Osteoblast (primary cell): ENCODE data around the gene CAMTA1. TPM values are rescaled to one million over a fixed set of nuclear protein-coding genes. Genes with fewer than 3 reads are reported as not detected.

Experiments
- DNase-seq: peaks from one replicate; pipeline ENCODE4 v3.0.0; 2011; ENCODE audit warnings: low spot score, mixed read lengths; ENCODE audit not compliant: insufficient read length; ENCODE audit errors: missing footprints
- H2AFZ ChIP-seq: 2 replicates; pipeline ENCODE4 v1.6.0; 2011; ENCODE audit warnings: mild to moderate bottlenecking, low read length
- H3K27ac ChIP-seq: 2 replicates; pipeline ENCODE4 v1.5.1; 2011; ENCODE audit warnings: mild to moderate bottlenecking, low read depth, low read length, moderate library complexity
- H3K27me3 ChIP-seq: 2 replicates; pipeline ENCODE4 v1.6.0; 2012; ENCODE audit warnings: mild to moderate bottlenecking, control low read depth, inconsistent platforms, low read length, moderate library complexity; ENCODE audit not compliant: insufficient read depth
- H3K36me3 ChIP-seq: 2 replicates; pipeline ENCODE4 v1.5.1; 2011; ENCODE audit warnings: mild to moderate bottlenecking, low read length, control low read depth, moderate library complexity; ENCODE audit not compliant: insufficient read depth
- H3K4me1 ChIP-seq: 2 replicates; pipeline ENCODE4 v1.5.1; 2011; ENCODE audit warnings: mild to moderate bottlenecking, low read length, control low read depth, moderate library complexity; ENCODE audit not compliant: insufficient read depth
- H3K4me2 ChIP-seq: 2 replicates; pipeline ENCODE4 v1.6.0; 2011; ENCODE audit warnings: mild to moderate bottlenecking, low read length; ENCODE audit not compliant: insufficient read depth
- H3K4me3 ChIP-seq: fragments of 200-600 bp; sonication (generic); 3 replicates; pipeline ENCODE4 v1.5.1; 2012; ENCODE audit warnings: mild to moderate bottlenecking, low read length, inconsistent platforms; ENCODE audit not compliant: insufficient read depth
- H3K79me2 ChIP-seq: 2 replicates; pipeline ENCODE4 v1.6.0; 2012; ENCODE audit warnings: mild to moderate bottlenecking, low read length, control low read depth, inconsistent platforms; ENCODE audit not compliant: insufficient read depth
- H3K9me3 ChIP-seq: 2 replicates; pipeline ENCODE4 v1.5.1; 2011; ENCODE audit warnings: low read depth, low read length, control low read depth
- H4K20me1 ChIP-seq: 2 replicates; pipeline ENCODE4 v1.6.0; 2012; ENCODE audit warnings: mild to moderate bottlenecking, low read length, control low read depth; ENCODE audit not compliant: insufficient read depth
- total RNA-seq: library from RNA; depleted of rRNA; stranded (reverse); fragments of >200 nt; gene quantifications from 2 replicates; pipeline ENCODE4 v1.2.3, GENCODE V29; 2012
- TF ChIP-seq, protein P1 (sequence below): IDR thresholded peaks from 2 replicates; pipeline ENCODE4 v1.5.1; 2011; ENCODE audit warnings: mild to moderate bottlenecking, low read depth, low read length, moderate library complexity; ENCODE audit errors: extremely low read depth

Gene CAMTA1
- total RNA-seq, 1 donor = 47.4 TPM

DNA sequence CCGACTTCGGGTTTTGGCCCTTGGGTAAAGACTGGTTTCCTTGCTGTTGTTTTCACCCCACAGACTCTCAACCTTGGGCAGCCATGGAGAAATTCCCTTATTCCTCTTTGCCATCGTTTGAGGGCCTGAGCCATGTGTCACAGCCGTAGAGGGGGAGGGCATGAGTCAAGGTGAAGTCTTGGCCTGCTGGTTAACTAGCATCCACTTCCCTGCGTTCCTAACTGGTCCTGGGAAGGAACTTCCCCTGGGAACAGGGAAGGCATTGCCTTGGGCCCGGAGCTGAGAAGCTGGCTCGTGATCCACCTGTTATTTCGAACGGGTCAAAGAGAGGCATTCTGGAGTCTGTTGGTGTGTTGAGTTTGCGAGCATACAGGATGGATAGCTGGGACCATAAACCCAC is 464.9 kb downstream of the CAMTA1 start:
- H3K27me3 ChIP-seq = no peaks in the 10 kb centered on the region
- H3K4me3 ChIP-seq = no peak overlapping the region
- no peaks in the 10 kb centered on the region for H3K36me3 ChIP-seq
- no peak overlapping the region for H2AFZ ChIP-seq
- H3K4me1 ChIP-seq = peaks cover 11% of the 10 kb centered on the region
- H3K79me2 ChIP-seq = no peaks in the 10 kb centered on the region
- H3K4me2 ChIP-seq = no peak overlapping the region
- no peak overlapping the region for H3K27ac ChIP-seq
- TF ChIP-seq, protein P1, sequence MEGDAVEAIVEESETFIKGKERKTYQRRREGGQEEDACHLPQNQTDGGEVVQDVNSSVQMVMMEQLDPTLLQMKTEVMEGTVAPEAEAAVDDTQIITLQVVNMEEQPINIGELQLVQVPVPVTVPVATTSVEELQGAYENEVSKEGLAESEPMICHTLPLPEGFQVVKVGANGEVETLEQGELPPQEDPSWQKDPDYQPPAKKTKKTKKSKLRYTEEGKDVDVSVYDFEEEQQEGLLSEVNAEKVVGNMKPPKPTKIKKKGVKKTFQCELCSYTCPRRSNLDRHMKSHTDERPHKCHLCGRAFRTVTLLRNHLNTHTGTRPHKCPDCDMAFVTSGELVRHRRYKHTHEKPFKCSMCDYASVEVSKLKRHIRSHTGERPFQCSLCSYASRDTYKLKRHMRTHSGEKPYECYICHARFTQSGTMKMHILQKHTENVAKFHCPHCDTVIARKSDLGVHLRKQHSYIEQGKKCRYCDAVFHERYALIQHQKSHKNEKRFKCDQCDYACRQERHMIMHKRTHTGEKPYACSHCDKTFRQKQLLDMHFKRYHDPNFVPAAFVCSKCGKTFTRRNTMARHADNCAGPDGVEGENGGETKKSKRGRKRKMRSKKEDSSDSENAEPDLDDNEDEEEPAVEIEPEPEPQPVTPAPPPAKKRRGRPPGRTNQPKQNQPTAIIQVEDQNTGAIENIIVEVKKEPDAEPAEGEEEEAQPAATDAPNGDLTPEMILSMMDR = no peak
- no peak for DNase-seq
- H3K9me3 ChIP-seq = no peaks in the 10 kb centered on the region
- H4K20me1 ChIP-seq = no peaks in the 10 kb centered on the region

DNA sequence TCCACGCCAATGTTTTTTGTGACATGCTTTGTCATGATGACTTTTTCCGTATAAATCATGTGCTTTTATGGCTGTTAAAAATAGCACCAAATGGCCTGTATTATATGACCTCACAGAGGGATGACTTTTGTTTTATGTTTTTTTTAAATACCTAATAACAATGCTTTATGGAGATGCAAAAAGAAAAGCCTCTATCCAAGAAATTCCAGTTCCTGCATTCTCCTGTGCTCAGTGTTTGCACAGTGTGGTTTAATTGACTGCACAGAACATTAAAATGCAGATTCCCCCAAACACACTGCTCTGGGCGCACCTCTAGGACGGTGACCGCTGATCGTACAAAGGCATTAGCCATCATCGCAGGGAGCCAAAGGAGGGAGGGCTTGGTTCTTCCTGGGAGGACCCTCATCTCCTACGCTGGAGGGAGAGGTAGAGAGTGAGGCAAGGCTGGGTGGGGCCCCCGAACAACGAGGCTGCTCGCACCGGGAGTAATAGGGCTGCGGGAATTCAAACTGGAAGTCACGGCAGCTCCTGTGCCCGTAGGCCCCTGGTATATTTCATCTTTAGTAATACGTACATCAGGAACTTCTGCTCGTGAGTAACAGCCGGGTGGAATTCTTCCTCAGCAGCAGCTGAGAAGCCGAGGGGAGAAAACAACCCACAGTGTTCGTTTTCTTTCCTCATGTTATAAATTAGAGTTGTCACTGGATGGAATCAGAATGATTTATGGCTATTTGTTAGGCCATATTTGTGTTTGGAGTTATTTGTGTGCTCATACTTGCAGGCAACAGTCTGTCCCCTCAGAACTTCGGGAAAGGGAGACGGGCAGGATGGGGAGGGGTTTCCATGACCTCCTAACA is 465.6 kb downstream of the CAMTA1 start:
- TF ChIP-seq, protein P1 = no peak
- H3K4me2 ChIP-seq = no peak overlapping the region
- no peaks in the 10 kb centered on the region for H4K20me1 ChIP-seq
- no peak overlapping the region for H3K4me3 ChIP-seq
- no peaks in the 10 kb centered on the region for H3K27me3 ChIP-seq
- H3K9me3 ChIP-seq = no peaks in the 10 kb centered on the region
- H3K79me2 ChIP-seq = no peaks in the 10 kb centered on the region
- no peak overlapping the region for H3K27ac ChIP-seq
- no peak for DNase-seq
- H3K36me3 ChIP-seq = no peaks in the 10 kb centered on the region
- no peak overlapping the region for H2AFZ ChIP-seq
- H3K4me1 ChIP-seq = peaks cover 14% of the 10 kb centered on the region

DNA sequence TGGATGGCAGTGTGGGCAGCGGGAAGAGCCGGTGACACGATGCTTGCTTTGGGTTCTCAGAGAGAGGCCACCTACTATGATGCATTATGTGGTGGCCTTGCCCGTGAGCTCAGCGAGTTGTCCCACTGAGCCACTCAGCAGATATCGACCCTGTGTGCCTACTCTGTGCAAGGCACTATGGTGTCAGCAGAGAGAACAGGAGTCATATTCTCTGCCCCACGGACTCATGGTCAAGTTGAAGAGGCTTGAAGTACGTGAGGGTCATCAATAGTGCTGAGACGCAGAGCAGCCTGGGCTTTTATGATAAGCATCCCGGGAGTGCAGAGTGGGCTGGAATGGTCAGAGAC is 466.2 kb downstream of the CAMTA1 start:
- Histone ChIP-seq H3K36me3 (no peaks in the 10 kb centered on the region), H3K4me3 (no peak overlapping the region), H3K9me3 (no peaks in the 10 kb centered on the region), H2AFZ (no peak overlapping the region), H3K79me2 (no peaks in the 10 kb centered on the region), H4K20me1 (no peaks in the 10 kb centered on the region), H3K27ac (no peak overlapping the region), H3K27me3 (no peaks in the 10 kb centered on the region), H3K4me2 (no peak overlapping the region), H3K4me1 (peaks cover 15% of the 10 kb centered on the region)
- DNase-seq = no peak
- TF ChIP-seq, protein P1 = no peak

DNA sequence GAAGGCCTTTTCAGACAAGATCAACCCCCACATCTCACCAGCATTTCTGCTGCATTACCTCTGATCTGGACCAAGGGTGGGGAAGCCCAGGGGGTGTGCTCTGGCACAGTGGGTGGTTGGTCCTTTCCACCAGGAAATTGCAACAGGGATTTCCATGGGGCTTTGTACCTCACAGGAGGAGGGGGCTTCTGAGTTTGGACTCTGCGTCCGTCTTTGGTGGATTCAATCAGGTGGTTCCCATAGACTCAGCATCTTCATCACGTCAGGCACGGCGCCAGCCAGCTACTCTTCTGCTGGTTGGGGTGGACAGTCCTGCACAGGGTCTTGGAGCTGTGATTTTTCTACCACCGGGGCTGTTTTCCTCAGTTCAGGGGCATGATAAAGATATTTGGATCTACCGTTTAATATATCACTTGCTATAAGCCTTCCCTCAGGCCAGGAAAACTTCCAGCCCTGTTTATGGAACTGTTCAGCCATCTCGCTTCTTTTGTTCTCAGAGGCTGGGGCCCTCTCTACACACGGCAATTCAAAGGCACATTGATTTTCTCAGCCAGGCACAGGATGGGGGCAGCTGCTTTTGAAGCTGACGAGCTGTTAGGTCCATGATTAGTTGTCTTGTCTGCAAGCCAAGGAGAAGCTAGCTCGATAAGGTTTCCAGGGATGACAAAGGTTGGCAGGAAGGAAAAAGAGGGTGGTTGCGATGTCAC is 467.3 kb downstream of the CAMTA1 start:
- no peaks in the 10 kb centered on the region for H3K9me3 ChIP-seq
- TF ChIP-seq, protein P1 = no peak
- peak overlapping the region; percentile 56 for H2AFZ ChIP-seq
- peak overlapping the region; percentile 25 for H3K4me2 ChIP-seq
- no peak overlapping the region for H3K4me3 ChIP-seq
- H3K4me1 ChIP-seq = peaks cover 15% of the 10 kb centered on the region
- DNase-seq = no peak
- peak overlapping the region; percentile 44 for H3K27ac ChIP-seq
- no peaks in the 10 kb centered on the region for H3K27me3 ChIP-seq
- no peaks in the 10 kb centered on the region for H3K36me3 ChIP-seq
- no peaks in the 10 kb centered on the region for H3K79me2 ChIP-seq
- no peaks in the 10 kb centered on the region for H4K20me1 ChIP-seq
